ENCODE results near the gene RAPGEF3. TPM values are rescaled to one million over a fixed set of nuclear protein-coding genes. Genes with fewer than 3 reads are reported as not detected.

The RAPGEF3 gene
- total and polyA plus RNA-seq, 9 of the 15 experiments (the other 6 are each of a cell fraction or from before 2014, with no cell fraction given): 0.03 to 0.78 (median 0.37) TPM; not detected in 1

- Histone ChIP-seq H3K4me1 (replicated peaks in 1 of 2; ENCODE audit: control insufficient read depth in 2 of 2, insufficient read depth in 2 of 2, low read length in 2 of 2) (peaks cover 3 to 4% of the 10 kb centered on the region in 2 experiments; a peak in 3 of 5 replicates), H4K20me1 (replicated peaks; ENCODE audit: control insufficient read depth, insufficient read depth, low read length) (no peaks in the 10 kb centered on the region), H3K27me3 (ENCODE audit: control insufficient read depth in 2 of 2, insufficient read depth in 2 of 2, low read length in 2 of 2) (no peaks in the 10 kb centered on the region), H3K36me3 (ENCODE audit: control insufficient read depth, insufficient read depth, low read length) (no peaks in the 10 kb centered on the region), H3K4me2 (ENCODE audit: insufficient read depth, low read length) (no peak overlapping the region), H3K4me3 (no peak overlapping the region), H3K9me1 (ENCODE audit: control insufficient read depth, insufficient read depth, low read length) (no peaks in the 10 kb centered on the region), H3K27ac (ENCODE audit: extremely low read depth, low read depth, low read length) (no peak overlapping the region), H3K9me3 (replicated peaks; ENCODE audit: control insufficient read depth, insufficient read depth, low read depth, low read length) (no peaks in the 10 kb centered on the region), H3K9ac (ENCODE audit: insufficient read depth in 1 of 2, low read depth in 2 of 2, low read length in 2 of 2) (no peak overlapping the region), H3K79me2 (ENCODE audit: control insufficient read depth, insufficient read depth, low read length) (no peaks in the 10 kb centered on the region), H2AFZ (ENCODE audit: low read depth, low read length) (no peak overlapping the region)
- no TSS peak for BruUV-seq (replicated peaks)
- intact Hi-C loops (cut with micrococcal nuclease) (no loop called here), in situ Hi-C loops (cut with MboI) (no loop called here)
- DNase-seq (ENCODE audit: extremely low read depth in 1 of 4, low spot score in 3 of 4) (no peak), FAIRE-seq (no peak), ATAC-seq (no peak)
- TF ChIP-seq SPI1 (IDR thresholded peaks at IDR 0.05; ENCODE audit: borderline replicate concordance, low read depth, low read length) (no peak), TARDBP (IDR thresholded peaks at IDR 0.05) (no peak), NR2C1 (IDR thresholded peaks at IDR 0.05) (peak; percentile 22; the same call in 1 of the 2 replicates), NR2C1 (tag; IDR thresholded peaks at IDR 0.05) (peak; percentile 15; the same call in 1 of the 2 replicates), ARID1B (IDR thresholded peaks at IDR 0.05) (no peak), SMARCC2 (IDR thresholded peaks at IDR 0.05; ENCODE audit: low read depth) (no peak), PBX2 (CRISPR knock-in tag; IDR thresholded peaks at IDR 0.05; ENCODE audit: low read depth) (no peak), PBX2 (tag; conservative IDR thresholded peaks at IDR 0.05; ENCODE audit: low read depth) (no peak)
- 44% methylated on average over 8 of the region's 9 CpGs for WGBS (ENCODE audit: insufficient coverage, low coverage, missing lambda C conversion rate)
- POLR2A ChIA-PET: interaction anchor here (0.7 to 1.2 kb wide), 2 partner anchors 45 to 106 kb away, joined by 4 read pairs; no protein-coding TSS in a partner anchor
- CTCF ChIA-PET (ENCODE audit: low intra/inter-chr PET ratio): no interaction called here
Measured at GRCh38 chr12:47721431-47721973, 37.2 kb downstream of the RAPGEF3 start.
